ENCODE measurements around the gene MTHFD1L.

GRCh38 chr6:151103266-151103665 lies 237.8 kb downstream of the MTHFD1L start:
- TF ChIP-seq CTCF (IDR thresholded peaks at IDR 0.05) (no peak), POLR2A (IDR thresholded peaks at IDR 0.05) (no peak)
